ENCODE data around the gene ARFGEF3. TPM values are rescaled to one million over a fixed set of nuclear protein-coding genes. Genes with fewer than 3 reads are reported as not detected.

The ARFGEF3 gene
- total RNA-seq, 1 donor, result under 0.01 TPM

DNA sequence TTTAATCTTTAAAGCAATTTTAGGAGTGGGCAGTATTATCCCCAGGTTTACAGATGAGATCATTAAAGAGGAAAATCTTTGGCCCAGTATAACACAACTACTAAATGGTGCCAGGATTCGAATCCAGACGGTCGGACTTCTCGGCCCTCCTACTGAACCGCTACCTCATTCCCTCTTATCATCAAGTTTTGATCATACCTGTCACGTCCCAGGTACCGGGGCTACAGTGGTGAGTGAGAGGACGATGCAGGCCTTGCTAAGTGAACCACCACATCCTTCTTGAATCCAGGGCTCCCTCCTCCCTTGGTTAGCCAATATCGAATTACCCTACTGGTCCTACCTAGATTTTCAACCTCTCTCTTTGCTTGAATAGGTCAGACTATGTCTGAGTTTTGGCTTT is 134.6 kb downstream of the ARFGEF3 start:
- Histone ChIP-seq H4K20me1 (ENCODE audit: insufficient read depth, low read length) (no peaks in the 10 kb centered on the region), H3K4me2 (ENCODE audit: insufficient read depth, low read length) (no peak overlapping the region), H3K79me2 (ENCODE audit: insufficient read depth, low read length) (no peaks in the 10 kb centered on the region), H2AFZ (ENCODE audit: low read length) (no peak overlapping the region), H3K27me3 (ENCODE audit: insufficient read depth, low read length) (peaks cover 8% of the 10 kb centered on the region), H3K4me1 (ENCODE audit: insufficient read depth, low read length) (peaks cover 3% of the 10 kb centered on the region), H3K9me3 (ENCODE audit: low read depth, low read length) (no peaks in the 10 kb centered on the region), H3K4me3 (ENCODE audit: insufficient read depth, low read length) (no peak overlapping the region), H3K36me3 (ENCODE audit: insufficient read depth, low read length) (no peaks in the 10 kb centered on the region), H3K27ac (ENCODE audit: low read depth, low read length) (no peak overlapping the region)
- DNase-seq (ENCODE audit: insufficient read length, low spot score, missing footprints), result no peak
- TF ChIP-seq, protein P1, sequence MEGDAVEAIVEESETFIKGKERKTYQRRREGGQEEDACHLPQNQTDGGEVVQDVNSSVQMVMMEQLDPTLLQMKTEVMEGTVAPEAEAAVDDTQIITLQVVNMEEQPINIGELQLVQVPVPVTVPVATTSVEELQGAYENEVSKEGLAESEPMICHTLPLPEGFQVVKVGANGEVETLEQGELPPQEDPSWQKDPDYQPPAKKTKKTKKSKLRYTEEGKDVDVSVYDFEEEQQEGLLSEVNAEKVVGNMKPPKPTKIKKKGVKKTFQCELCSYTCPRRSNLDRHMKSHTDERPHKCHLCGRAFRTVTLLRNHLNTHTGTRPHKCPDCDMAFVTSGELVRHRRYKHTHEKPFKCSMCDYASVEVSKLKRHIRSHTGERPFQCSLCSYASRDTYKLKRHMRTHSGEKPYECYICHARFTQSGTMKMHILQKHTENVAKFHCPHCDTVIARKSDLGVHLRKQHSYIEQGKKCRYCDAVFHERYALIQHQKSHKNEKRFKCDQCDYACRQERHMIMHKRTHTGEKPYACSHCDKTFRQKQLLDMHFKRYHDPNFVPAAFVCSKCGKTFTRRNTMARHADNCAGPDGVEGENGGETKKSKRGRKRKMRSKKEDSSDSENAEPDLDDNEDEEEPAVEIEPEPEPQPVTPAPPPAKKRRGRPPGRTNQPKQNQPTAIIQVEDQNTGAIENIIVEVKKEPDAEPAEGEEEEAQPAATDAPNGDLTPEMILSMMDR (IDR thresholded peaks at IDR 0.05; ENCODE audit: extremely low read depth, low read depth, low read length), result no peak

DNA sequence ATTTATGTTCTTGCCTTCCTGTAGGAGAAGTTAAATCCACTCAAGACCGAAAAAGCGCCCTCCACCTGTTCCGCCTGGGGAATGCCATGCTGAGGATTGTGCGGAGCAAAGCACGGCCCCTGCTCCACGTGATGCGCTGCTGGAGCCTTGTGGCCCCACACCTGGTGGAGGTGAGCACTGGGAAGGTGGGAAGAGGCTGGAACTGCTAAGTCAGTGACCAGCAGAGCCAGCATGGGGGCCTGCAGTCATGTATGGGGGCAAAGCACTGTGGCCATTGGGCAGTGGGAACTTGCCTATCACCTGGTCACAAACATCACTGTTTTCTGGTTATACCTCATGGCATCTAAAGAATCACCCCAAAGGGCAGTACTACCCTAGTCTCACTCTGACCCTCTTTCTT is 135.0 kb downstream of the ARFGEF3 start:
- H3K4me1 ChIP-seq (ENCODE audit: insufficient read depth, low read length), result peaks cover 3% of the 10 kb centered on the region
- TF ChIP-seq, protein P1 (IDR thresholded peaks at IDR 0.05; ENCODE audit: extremely low read depth, low read depth, low read length), result no peak
- H3K9me3 ChIP-seq (ENCODE audit: low read depth, low read length), result no peaks in the 10 kb centered on the region
- H3K4me2 ChIP-seq (ENCODE audit: insufficient read depth, low read length), result no peak overlapping the region
- H3K27ac ChIP-seq (ENCODE audit: low read depth, low read length), result no peak overlapping the region
- H3K36me3 ChIP-seq (ENCODE audit: insufficient read depth, low read length), result no peaks in the 10 kb centered on the region
- H3K4me3 ChIP-seq (ENCODE audit: insufficient read depth, low read length), result no peak overlapping the region
- no peaks in the 10 kb centered on the region for H4K20me1 ChIP-seq (ENCODE audit: insufficient read depth, low read length)
- no peaks in the 10 kb centered on the region for H3K79me2 ChIP-seq (ENCODE audit: insufficient read depth, low read length)
- peaks cover 8% of the 10 kb centered on the region for H3K27me3 ChIP-seq (ENCODE audit: insufficient read depth, low read length)
- no peak for DNase-seq (ENCODE audit: insufficient read length, low spot score, missing footprints)
- H2AFZ ChIP-seq (ENCODE audit: low read length), result no peak overlapping the region

DNA sequence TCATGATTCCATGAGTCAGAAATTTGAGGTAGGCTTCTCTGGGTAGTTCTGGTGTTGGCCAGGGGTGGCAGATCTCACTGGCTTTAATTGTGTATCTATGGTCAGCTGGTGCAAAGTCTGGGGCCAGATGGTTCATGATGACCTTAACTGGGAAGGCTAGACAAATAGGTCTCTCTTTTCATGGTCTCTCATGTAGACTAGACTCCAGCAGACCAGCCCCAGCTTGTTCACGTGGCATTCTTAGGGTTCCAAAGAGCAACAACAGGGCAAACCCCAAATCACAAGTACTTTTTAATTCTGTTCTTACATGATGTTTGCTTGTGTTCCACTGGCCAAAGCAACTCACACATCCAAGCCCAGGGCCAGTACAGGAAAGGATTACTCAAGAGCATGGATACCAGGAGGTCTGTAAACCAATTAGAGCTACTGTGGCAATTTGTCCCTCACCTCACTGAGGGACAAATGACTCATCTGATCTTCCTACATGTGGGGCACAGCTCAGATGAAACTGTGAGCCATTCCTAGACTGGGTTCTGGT is 136.1 kb downstream of the ARFGEF3 start:
- Histone ChIP-seq H3K4me1 (ENCODE audit: insufficient read depth, low read length) (peaks cover 3% of the 10 kb centered on the region), H3K4me2 (ENCODE audit: insufficient read depth, low read length) (no peak overlapping the region), H3K79me2 (ENCODE audit: insufficient read depth, low read length) (no peaks in the 10 kb centered on the region), H3K36me3 (ENCODE audit: insufficient read depth, low read length) (no peaks in the 10 kb centered on the region), H2AFZ (ENCODE audit: low read length) (no peak overlapping the region), H3K27me3 (ENCODE audit: insufficient read depth, low read length) (peaks cover 9% of the 10 kb centered on the region), H3K27ac (ENCODE audit: low read depth, low read length) (no peak overlapping the region), H3K4me3 (ENCODE audit: insufficient read depth, low read length) (no peak overlapping the region), H3K9me3 (ENCODE audit: low read depth, low read length) (no peaks in the 10 kb centered on the region), H4K20me1 (ENCODE audit: insufficient read depth, low read length) (no peaks in the 10 kb centered on the region)
- DNase-seq (ENCODE audit: insufficient read length, low spot score, missing footprints), result peak; percentile 85
- TF ChIP-seq, protein P1 (IDR thresholded peaks at IDR 0.05; ENCODE audit: extremely low read depth, low read depth, low read length), result no peak

DNA sequence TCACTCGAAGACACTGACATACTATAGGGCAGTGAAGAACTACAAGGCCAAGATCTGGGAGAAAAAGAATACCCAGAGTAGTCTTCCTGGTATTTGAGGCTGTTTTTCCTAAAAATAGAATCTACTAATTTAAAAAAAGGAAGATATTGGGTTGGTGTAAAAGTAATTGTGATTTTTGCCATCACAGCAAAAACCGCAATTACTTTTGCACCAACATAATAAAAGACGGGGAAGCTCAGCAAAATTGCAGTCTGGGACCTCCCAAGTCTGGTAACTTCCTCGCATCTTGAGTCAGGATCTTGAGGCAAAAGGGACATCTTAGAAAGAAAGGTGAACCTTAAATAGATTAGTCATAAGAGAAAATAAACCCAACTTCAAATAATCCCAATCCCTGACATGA is 138.7 kb downstream of the ARFGEF3 start:
- no peaks in the 10 kb centered on the region for H3K9me3 ChIP-seq (ENCODE audit: low read depth, low read length)
- H3K27ac ChIP-seq (ENCODE audit: low read depth, low read length), result no peak overlapping the region
- DNase-seq (ENCODE audit: insufficient read length, low spot score, missing footprints), result no peak
- H3K36me3 ChIP-seq (ENCODE audit: insufficient read depth, low read length), result no peaks in the 10 kb centered on the region
- H3K79me2 ChIP-seq (ENCODE audit: insufficient read depth, low read length), result no peaks in the 10 kb centered on the region
- H3K4me3 ChIP-seq (ENCODE audit: insufficient read depth, low read length), result no peak overlapping the region
- TF ChIP-seq, protein P1 (IDR thresholded peaks at IDR 0.05; ENCODE audit: extremely low read depth, low read depth, low read length), result no peak
- no peak overlapping the region for H2AFZ ChIP-seq (ENCODE audit: low read length)
- H3K4me2 ChIP-seq (ENCODE audit: insufficient read depth, low read length), result no peak overlapping the region
- no peaks in the 10 kb centered on the region for H3K4me1 ChIP-seq (ENCODE audit: insufficient read depth, low read length)
- H4K20me1 ChIP-seq (ENCODE audit: insufficient read depth, low read length), result no peaks in the 10 kb centered on the region
- peaks cover 11% of the 10 kb centered on the region for H3K27me3 ChIP-seq (ENCODE audit: insufficient read depth, low read length)
